ENCODE data around the gene SLC8A3. TPM values are rescaled to one million over a fixed set of nuclear protein-coding genes. Genes with fewer than 3 reads are reported as not detected.

The SLC8A3 gene
- total RNA-seq, 2 experiments from 2014 or later = not detected

DNA sequence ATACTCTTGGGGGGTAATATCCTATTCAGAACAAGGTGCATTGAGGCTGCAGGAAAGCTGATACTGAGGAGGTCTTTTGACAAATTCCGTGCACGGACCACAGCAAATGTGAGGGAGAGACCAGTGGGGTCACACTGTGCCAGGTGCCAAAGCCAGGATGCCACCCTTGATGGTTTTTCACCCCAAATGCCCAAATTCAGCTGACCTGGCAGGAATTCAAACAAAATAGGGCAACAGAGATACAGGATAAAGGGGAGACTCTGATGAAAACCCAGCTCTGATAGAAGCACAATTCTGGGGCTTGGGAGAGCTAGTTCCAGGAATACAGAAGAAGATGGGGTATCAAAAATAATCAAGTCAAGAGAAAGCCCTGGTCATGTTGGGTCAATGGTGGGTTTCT lies 55.3 kb downstream of the SLC8A3 start:
- Mint-ChIP-seq H3K4me1 (no peaks in the 10 kb centered on the region), H3K27ac (no peak overlapping the region), H3K9me3 (no peaks in the 10 kb centered on the region), H3K27me3 (peaks cover 19% of the 10 kb centered on the region), H3K36me3 (ENCODE audit: low read depth) (no peaks in the 10 kb centered on the region), H3K4me3 (no peak overlapping the region)
- POLR2A ChIA-PET = no interaction called here
- no peak for DNase-seq
- CTCF ChIA-PET = no interaction called here

DNA sequence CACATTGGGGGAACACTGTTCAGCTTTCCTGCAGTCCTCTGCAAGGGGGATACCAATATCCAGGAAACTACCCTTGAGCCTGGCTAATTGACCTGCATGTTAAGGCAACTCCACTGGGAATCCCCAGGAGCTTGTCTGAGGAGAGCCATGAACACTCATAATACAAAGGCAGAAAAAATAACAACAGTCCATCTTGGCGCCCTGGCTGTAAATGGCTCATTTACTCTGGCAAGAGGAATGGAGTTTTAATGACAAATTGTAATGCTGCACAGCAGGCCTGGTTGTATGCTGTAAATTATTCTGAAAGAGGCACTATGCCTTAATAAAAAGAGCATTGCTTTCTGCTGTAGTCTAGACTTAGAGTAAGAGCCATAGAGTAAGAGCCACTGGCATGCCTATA lies 58.3 kb downstream of the SLC8A3 start:
- ChIA-PET CTCF (no interaction called here), POLR2A (no interaction called here)
- Mint-ChIP-seq H3K4me3 (no peak overlapping the region), H3K36me3 (ENCODE audit: low read depth) (no peaks in the 10 kb centered on the region), H3K4me1 (no peaks in the 10 kb centered on the region), H3K27me3 (peaks cover 22% of the 10 kb centered on the region), H3K27ac (no peak overlapping the region), H3K9me3 (no peaks in the 10 kb centered on the region)
- DNase-seq = no peak

DNA sequence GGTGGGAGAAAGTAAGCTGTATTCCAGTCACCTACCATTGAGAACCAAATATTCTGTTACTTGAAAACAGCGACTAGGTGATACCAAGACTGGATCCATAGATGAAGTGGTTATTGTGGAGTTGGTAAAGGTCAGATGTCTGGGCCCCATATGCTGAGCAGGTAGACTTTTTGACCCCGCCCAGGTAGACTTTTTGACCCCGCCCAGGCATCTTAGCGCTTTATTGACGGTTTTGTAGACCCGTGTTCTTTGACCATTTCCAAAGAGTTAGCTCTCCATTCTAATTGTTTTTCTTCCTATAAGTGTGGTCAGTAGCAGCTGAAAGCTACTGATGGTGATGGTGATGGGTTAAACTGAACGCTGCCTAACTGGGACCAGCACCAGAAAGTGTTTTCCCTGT lies 61.6 kb downstream of the SLC8A3 start:
- H3K27me3 Mint-ChIP-seq = peaks cover 13% of the 10 kb centered on the region
- DNase-seq = no peak
- CTCF ChIA-PET = interaction anchor here (0.6 kb wide), 1 partner anchor 35 kb away, joined by 3 read pairs; no protein-coding TSS in a partner anchor
- no peaks in the 10 kb centered on the region for H3K9me3 Mint-ChIP-seq
- no peak overlapping the region for H3K27ac Mint-ChIP-seq
- no peak overlapping the region for H3K4me3 Mint-ChIP-seq
- H3K36me3 Mint-ChIP-seq (ENCODE audit: low read depth) = no peaks in the 10 kb centered on the region
- H3K4me1 Mint-ChIP-seq = no peaks in the 10 kb centered on the region
- POLR2A ChIA-PET = no interaction called here

- Mint-ChIP-seq H3K27me3 (peaks cover 5% of the 10 kb centered on the region), H3K36me3 (ENCODE audit: low read depth) (no peaks in the 10 kb centered on the region), H3K4me1 (no peaks in the 10 kb centered on the region), H3K9me3 (no peaks in the 10 kb centered on the region), H3K27ac (no peak overlapping the region), H3K4me3 (no peak overlapping the region)
- CTCF ChIA-PET = no interaction called here
- POLR2A ChIA-PET = no interaction called here
- no peak for DNase-seq
These were observed 65.0 kb downstream of the SLC8A3 start for GRCh38 chr14:70123796-70124195.

- Mint-ChIP-seq H3K27me3 (peaks cover 5% of the 10 kb centered on the region), H3K9me3 (no peaks in the 10 kb centered on the region), H3K4me1 (no peaks in the 10 kb centered on the region), H3K36me3 (ENCODE audit: low read depth) (no peaks in the 10 kb centered on the region), H3K4me3 (no peak overlapping the region), H3K27ac (no peak overlapping the region)
- ChIA-PET POLR2A (no interaction called here), CTCF (no interaction called here)
- DNase-seq = no peak
These were observed 67.2 kb downstream of the SLC8A3 start for GRCh38 chr14:70121521-70121920.

GRCh38 chr14:70118064-70118463 lies 70.7 kb downstream of the SLC8A3 start:
- Mint-ChIP-seq H3K27me3 (peaks cover 5% of the 10 kb centered on the region), H3K27ac (no peak overlapping the region), H3K36me3 (ENCODE audit: low read depth) (no peaks in the 10 kb centered on the region), H3K9me3 (no peaks in the 10 kb centered on the region), H3K4me3 (no peak overlapping the region), H3K4me1 (no peaks in the 10 kb centered on the region)
- POLR2A ChIA-PET = no interaction called here
- CTCF ChIA-PET = interaction anchor here (0.6 kb wide), 1 partner anchor 57 kb away, joined by 3 read pairs; no protein-coding TSS in a partner anchor
- DNase-seq = no peak

GRCh38 chr14:70116278-70116677 lies 72.5 kb downstream of the SLC8A3 start:
- no peaks in the 10 kb centered on the region for H3K9me3 Mint-ChIP-seq
- no peaks in the 10 kb centered on the region for H3K4me1 Mint-ChIP-seq
- DNase-seq = no peak
- ChIA-PET POLR2A (no interaction called here), CTCF (no interaction called here)
- H3K27me3 Mint-ChIP-seq = peaks cover 15% of the 10 kb centered on the region
- H3K4me3 Mint-ChIP-seq = no peak overlapping the region
- no peak overlapping the region for H3K27ac Mint-ChIP-seq
- H3K36me3 Mint-ChIP-seq (ENCODE audit: low read depth) = no peaks in the 10 kb centered on the region

- no peaks in the 10 kb centered on the region for H3K36me3 Mint-ChIP-seq (ENCODE audit: low read depth)
- CTCF ChIA-PET = no interaction called here
- no peaks in the 10 kb centered on the region for H3K9me3 Mint-ChIP-seq
- no peaks in the 10 kb centered on the region for H3K4me1 Mint-ChIP-seq
- DNase-seq = no peak
- no peak overlapping the region for H3K4me3 Mint-ChIP-seq
- no peak overlapping the region for H3K27ac Mint-ChIP-seq
- POLR2A ChIA-PET = no interaction called here
- H3K27me3 Mint-ChIP-seq = peaks cover 18% of the 10 kb centered on the region
These were observed 74.1 kb downstream of the SLC8A3 start for GRCh38 chr14:70114621-70115156.

DNA sequence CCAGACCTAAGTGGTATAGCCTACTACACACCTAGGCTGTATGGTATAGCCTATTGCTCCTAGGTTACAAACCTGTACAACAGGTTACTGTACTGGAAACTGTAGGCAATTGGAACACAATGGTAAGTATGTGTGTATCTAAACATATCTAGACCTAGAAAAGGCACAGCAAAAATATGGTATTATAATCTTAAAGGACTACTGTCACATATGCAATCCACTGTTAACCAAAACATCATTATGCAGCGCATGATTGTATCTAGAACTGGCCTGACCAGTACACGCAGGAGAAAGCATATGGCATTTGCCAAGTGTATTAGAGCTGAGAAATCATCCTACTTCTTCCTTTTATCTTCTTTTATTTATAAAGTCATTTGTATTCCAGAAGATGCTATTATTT lies 75.5 kb downstream of the SLC8A3 start:
- Mint-ChIP-seq H3K27me3 (peaks cover 20% of the 10 kb centered on the region), H3K4me1 (no peaks in the 10 kb centered on the region), H3K9me3 (no peaks in the 10 kb centered on the region), H3K36me3 (ENCODE audit: low read depth) (no peaks in the 10 kb centered on the region), H3K27ac (no peak overlapping the region), H3K4me3 (no peak overlapping the region)
- no peak for DNase-seq
- POLR2A ChIA-PET = no interaction called here
- CTCF ChIA-PET = no interaction called here

DNA sequence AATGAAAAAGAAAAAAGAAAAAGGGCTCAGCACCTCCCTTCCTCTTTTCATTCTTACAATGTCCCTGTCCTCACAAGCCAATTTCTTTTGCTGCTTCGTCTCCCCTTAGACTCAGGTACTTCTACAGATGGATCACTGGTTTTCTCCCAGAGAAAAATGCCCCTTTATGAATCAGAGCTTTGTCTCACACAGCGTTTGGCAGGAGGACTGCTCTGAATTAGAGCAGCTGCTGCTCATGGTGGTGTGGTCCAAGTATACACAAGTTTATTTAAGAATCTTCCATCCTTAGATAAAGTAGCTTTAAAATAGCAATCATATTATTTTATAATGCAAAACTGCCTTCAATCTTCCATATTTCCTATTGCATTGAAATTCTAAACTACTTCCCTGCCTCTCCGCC lies 80.3 kb downstream of the SLC8A3 start:
- Mint-ChIP-seq H3K4me1 (no peaks in the 10 kb centered on the region), H3K9me3 (no peaks in the 10 kb centered on the region), H3K36me3 (ENCODE audit: low read depth) (no peaks in the 10 kb centered on the region), H3K27me3 (peaks cover 40% of the 10 kb centered on the region), H3K27ac (no peak overlapping the region), H3K4me3 (no peak overlapping the region)
- ChIA-PET POLR2A (no interaction called here), CTCF (interaction anchor here (0.6 to 0.7 kb wide), 2 partner anchors 338 to 1582 kb away, joined by 3 to 4 read pairs; no protein-coding TSS in a partner anchor)
- DNase-seq = no peak

DNA sequence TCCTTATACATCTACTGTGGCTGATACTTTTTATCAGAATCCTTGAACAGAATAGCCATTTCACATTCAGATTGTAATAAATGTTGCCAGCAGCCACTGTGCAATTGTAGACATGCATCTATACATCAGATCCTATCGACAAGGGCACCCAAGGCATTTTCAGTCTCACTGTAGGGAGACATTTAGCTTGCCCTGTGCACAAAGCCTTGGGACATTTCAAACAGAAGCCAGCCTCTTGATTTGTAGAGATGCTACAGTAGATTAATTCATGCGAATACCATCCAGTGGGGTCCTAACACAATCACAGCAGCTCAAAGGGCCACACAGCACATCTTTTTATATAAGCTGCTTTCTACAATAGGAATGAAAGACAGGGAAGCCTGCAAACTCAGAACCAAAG lies 81.4 kb downstream of the SLC8A3 start:
- Mint-ChIP-seq H3K27me3 (peaks cover 44% of the 10 kb centered on the region), H3K4me1 (no peaks in the 10 kb centered on the region), H3K4me3 (no peak overlapping the region), H3K27ac (no peak overlapping the region), H3K36me3 (ENCODE audit: low read depth) (no peaks in the 10 kb centered on the region), H3K9me3 (no peaks in the 10 kb centered on the region)
- ChIA-PET CTCF (no interaction called here), POLR2A (no interaction called here)
- no peak for DNase-seq

- H3K27me3 Mint-ChIP-seq = peaks cover 50% of the 10 kb centered on the region
These were observed 88.7 kb downstream of the SLC8A3 start for GRCh38 chr14:70100071-70100470.

GRCh38 chr14:70098250-70098809 lies 90.4 kb downstream of the SLC8A3 start:
- CTCF ChIA-PET = no interaction called here
- DNase-seq = no peak
- no peaks in the 10 kb centered on the region for H3K36me3 Mint-ChIP-seq (ENCODE audit: low read depth)
- POLR2A ChIA-PET = no interaction called here
- no peak overlapping the region for H3K4me3 Mint-ChIP-seq
- H3K27ac Mint-ChIP-seq = no peak overlapping the region
- no peaks in the 10 kb centered on the region for H3K9me3 Mint-ChIP-seq
- peaks cover 43% of the 10 kb centered on the region for H3K27me3 Mint-ChIP-seq
- no peaks in the 10 kb centered on the region for H3K4me1 Mint-ChIP-seq

More at GRCh38 chr14:70100071-70100470, 88.7 kb downstream of the SLC8A3 start:
- no peaks in the 10 kb centered on the region for H3K9me3 Mint-ChIP-seq
- no peaks in the 10 kb centered on the region for H3K36me3 Mint-ChIP-seq (ENCODE audit: low read depth)
- ChIA-PET POLR2A (no interaction called here), CTCF (no interaction called here)
- no peak overlapping the region for H3K27ac Mint-ChIP-seq
- no peak for DNase-seq
- H3K4me3 Mint-ChIP-seq = no peak overlapping the region
- H3K4me1 Mint-ChIP-seq = no peaks in the 10 kb centered on the region

DNA sequence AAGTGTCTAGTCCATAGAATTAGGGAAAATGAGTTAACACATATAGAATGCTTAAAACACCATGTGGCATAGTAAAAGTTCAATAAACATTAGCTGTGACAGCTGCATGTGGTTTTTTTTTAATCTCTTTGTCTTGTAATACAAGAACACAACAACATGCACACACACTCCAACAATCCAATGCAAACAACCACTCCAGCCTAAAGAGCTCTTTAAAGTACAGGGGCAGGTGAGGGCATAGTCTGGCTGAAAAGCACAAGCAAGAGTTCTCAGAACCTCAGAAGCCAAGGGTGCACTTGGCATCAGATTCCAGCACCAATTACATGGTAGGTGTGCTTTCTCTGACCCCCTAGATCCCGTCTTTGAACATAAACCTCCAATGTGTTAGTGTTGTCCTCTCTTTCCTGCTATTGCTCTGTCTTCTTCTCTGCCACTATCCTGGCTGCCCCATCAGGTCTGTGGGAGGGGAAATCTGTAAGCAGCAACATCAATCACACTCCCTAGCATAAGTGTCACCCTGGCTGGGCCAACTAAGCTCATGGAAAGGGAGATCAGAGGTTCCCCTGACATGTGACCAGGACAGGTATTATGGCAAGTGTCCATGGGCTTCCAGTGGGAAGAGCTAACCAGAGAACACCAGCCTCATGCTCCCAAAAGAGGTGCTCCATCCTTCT lies 91.0 kb downstream of the SLC8A3 start:
- H3K4me1 Mint-ChIP-seq = no peaks in the 10 kb centered on the region
- no peaks in the 10 kb centered on the region for H3K36me3 Mint-ChIP-seq (ENCODE audit: low read depth)
- no peak overlapping the region for H3K4me3 Mint-ChIP-seq
- no peaks in the 10 kb centered on the region for H3K9me3 Mint-ChIP-seq
- ChIA-PET CTCF (no interaction called here), POLR2A (no interaction called here)
- no peak overlapping the region for H3K27ac Mint-ChIP-seq
- no peak for DNase-seq
- H3K27me3 Mint-ChIP-seq = peaks cover 43% of the 10 kb centered on the region

All from activated CD4-positive, alpha-beta T cell treated with anti-CD3 and anti-CD28 coated beads, Interleukin-2, amount 10 ng/mL, durations not matched to agents 7 days and 5 days (primary cell).